Body of pancreas (tissue), 4 donors: ENCODE data around the gene CACNA2D3. TPM values are rescaled to one million over a fixed set of nuclear protein-coding genes. Genes with fewer than 3 reads are reported as not detected.

ENCODE experiments used
- ATAC-seq: fragments of 150-250 bp; one replicate; pipeline ENCODE4 v1.9.1; 2016
- DNase-seq, 4 donors: peaks; one replicate each; pipeline ENCODE4 v3.0.0-alpha.2; 2019
- H3K27ac ChIP-seq, 4 donors: fragments of 200-600 bp; sonication (generic); 1 replicate in 3 of 4; 2 replicates in 1 of 4; pipeline versions ENCODE4 v1.5.1 to v1.6.1; 2016 to 2019; ENCODE audit warnings: mild to moderate bottlenecking in 1 of 4, mixed read lengths in 1 of 4, moderate library complexity in 1 of 4
- H3K27me3 ChIP-seq, 2 donors: fragments of 200-600 bp; sonication (generic); one replicate each; pipeline ENCODE4 v1.6.0; 2016; ENCODE audit warnings: mild to moderate bottlenecking in 1 of 2
- H3K36me3 ChIP-seq, 2 donors: fragments of 200-600 bp; sonication (generic); replicated peaks in 1 of 2; 2 replicates each; pipeline ENCODE4 v1.5.1; 2016; ENCODE audit warnings: low read depth in 2 of 2; ENCODE audit not compliant: insufficient read depth in 1 of 2
- H3K4me1 ChIP-seq: fragments of 200-600 bp; sonication (generic); one replicate; pipeline ENCODE4 v1.6.0; 2016
- H3K4me3 ChIP-seq, 2 donors: fragments of 200-600 bp; sonication (generic); 1 replicate in 1 of 2; 2 replicates in 1 of 2; pipeline ENCODE4 v1.5.1; 2016 to 2019
- H3K9me3 ChIP-seq, 3 donors: fragments of 200-600 bp; sonication (generic); 1 replicate in 2 of 3; 2 replicates in 1 of 3; pipeline ENCODE4 v1.5.1; 2016
- POLR2A ChIP-seq, 3 donors: fragments of 450-650 bp; IDR thresholded peaks; one replicate each; pipeline ENCODE4 v1.6.1; 2016; ENCODE audit warnings: antibody characterized with exemption in 3 of 3, mild to moderate bottlenecking in 2 of 3
- WGBS, 2 donors: methylation state at CpG; one replicate each; pipeline ENCODE4 v1.1.5; 2017; 5-methylcytosine and 5-hydroxymethylcytosine counted together
- intact Hi-C: fragments of 100-400 bp; cut with DNase I; formaldehyde crosslinking; loops from one replicate; pipeline ENCODE4 v1.15.1; 2023
- total RNA-seq, 2 donors: library from RNA; depleted of rRNA; stranded (reverse); fragments of >200 nt; gene quantifications; one replicate each; pipeline ENCODE4 v1.1.0, GENCODE V29; 2016
- TF ChIP-seq, protein P1 (sequence below), 7 experiments: fragments of 450-650 bp in 4 of 7; fragments of 200-600 bp in 3 of 7; sonication (generic) in 3 of 7; IDR thresholded peaks; one replicate each; pipeline ENCODE4 v1.5.1; 2016 to 2019; ENCODE audit warnings: antibody characterized with exemption in 7 of 7

CACNA2D3 gene
- total RNA-seq, 2 donors from 2014 or later: not detected

DNA sequence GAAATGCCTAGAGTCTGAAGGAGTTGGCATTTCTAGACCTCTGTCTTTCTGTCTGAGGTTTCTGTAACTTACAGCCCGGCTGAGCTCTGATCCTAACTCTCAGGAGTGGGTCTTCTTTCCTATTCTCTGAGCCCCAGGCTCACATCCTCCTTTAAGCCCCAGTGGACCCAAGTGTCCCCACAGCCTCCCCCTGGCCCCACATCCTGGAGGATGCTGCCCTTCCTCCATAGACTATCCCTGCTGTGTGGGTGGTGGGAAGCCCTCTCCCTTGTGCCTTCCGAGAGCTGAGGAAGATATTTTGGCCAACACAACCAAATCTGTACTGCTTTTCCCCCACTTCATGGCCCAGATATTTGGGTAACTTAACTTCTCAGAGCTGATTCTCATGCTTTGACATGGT is 654.2 kb downstream of the CACNA2D3 start:
- ATAC-seq: no peak
- no peak for DNase-seq
- intact Hi-C loops: no loop called here
- H3K4me3 ChIP-seq: no peak overlapping the region
- H3K27me3 ChIP-seq: no peaks in the 10 kb centered on the region
- H3K9me3 ChIP-seq: no peaks in the 10 kb centered on the region
- WGBS, 2 donors: 86 to 89% methylated on average over 2 of the region's 2 CpGs
- no peaks in the 10 kb centered on the region for H3K4me1 ChIP-seq
- H3K27ac ChIP-seq: no peak overlapping the region
- TF ChIP-seq, protein P1, sequence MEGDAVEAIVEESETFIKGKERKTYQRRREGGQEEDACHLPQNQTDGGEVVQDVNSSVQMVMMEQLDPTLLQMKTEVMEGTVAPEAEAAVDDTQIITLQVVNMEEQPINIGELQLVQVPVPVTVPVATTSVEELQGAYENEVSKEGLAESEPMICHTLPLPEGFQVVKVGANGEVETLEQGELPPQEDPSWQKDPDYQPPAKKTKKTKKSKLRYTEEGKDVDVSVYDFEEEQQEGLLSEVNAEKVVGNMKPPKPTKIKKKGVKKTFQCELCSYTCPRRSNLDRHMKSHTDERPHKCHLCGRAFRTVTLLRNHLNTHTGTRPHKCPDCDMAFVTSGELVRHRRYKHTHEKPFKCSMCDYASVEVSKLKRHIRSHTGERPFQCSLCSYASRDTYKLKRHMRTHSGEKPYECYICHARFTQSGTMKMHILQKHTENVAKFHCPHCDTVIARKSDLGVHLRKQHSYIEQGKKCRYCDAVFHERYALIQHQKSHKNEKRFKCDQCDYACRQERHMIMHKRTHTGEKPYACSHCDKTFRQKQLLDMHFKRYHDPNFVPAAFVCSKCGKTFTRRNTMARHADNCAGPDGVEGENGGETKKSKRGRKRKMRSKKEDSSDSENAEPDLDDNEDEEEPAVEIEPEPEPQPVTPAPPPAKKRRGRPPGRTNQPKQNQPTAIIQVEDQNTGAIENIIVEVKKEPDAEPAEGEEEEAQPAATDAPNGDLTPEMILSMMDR (IDR thresholded peaks at IDR 0.05): no peak
- TF ChIP-seq POLR2A (IDR thresholded peaks at IDR 0.05): no peak
- no peaks in the 10 kb centered on the region for H3K36me3 ChIP-seq

DNA sequence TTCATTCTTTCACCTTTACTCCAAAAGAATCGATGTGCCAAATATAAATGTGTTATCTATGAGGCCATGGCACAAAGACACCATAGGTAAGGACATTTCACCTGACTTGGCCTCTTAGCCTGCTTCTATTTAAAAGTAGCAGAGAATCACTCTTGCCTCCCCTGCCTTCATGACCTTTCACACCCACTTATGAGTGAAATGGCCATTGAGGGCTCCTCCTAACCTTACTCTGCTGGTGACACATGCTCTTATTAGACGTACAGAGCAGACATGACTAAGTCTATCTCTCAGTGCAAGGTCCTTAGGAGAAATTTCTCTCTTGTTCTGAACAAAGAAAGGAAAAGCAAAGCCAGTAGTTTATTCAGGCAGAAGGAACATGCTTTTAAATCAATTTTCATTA is 654.8 kb downstream of the CACNA2D3 start:
- no peaks in the 10 kb centered on the region for H3K27me3 ChIP-seq
- 58 to 62% methylated on average over 2 of the region's 2 CpGs for WGBS, 2 donors
- H3K9me3 ChIP-seq: no peaks in the 10 kb centered on the region
- no peaks in the 10 kb centered on the region for H3K36me3 ChIP-seq
- H3K4me3 ChIP-seq: no peak overlapping the region
- no peak for DNase-seq
- no peak for ATAC-seq
- H3K4me1 ChIP-seq: no peaks in the 10 kb centered on the region
- no peak for TF ChIP-seq POLR2A (IDR thresholded peaks at IDR 0.05)
- TF ChIP-seq, protein P1 (IDR thresholded peaks at IDR 0.05): no peak
- no peak overlapping the region for H3K27ac ChIP-seq
- intact Hi-C loops: no loop called here

DNA sequence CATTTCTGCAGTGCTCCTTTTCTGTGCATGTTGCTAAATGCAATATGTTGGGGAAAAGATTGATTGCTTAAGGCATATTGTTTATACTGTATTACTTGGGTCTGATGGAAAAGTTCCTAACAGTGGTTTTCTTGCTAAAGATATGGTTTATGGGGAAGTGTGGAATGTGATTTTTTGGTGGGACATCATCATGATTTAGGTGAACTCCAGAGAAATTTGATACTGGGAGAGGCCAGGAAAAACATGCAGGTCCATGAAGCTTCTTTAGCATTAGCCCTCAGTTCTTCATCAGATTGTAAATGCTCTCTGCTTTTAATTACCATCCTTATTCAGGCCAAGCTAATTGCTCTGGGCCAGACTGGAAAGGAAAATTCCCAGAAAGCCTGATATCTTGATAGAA is 658.0 kb downstream of the CACNA2D3 start:
- intact Hi-C loops: no loop called here
- ATAC-seq (no peak), DNase-seq (no peak)
- no peaks in the 10 kb centered on the region for H3K4me1 ChIP-seq
- H3K27me3 ChIP-seq: no peaks in the 10 kb centered on the region
- TF ChIP-seq POLR2A (IDR thresholded peaks at IDR 0.05): no peak
- H3K4me3 ChIP-seq: no peak overlapping the region
- no peaks in the 10 kb centered on the region for H3K9me3 ChIP-seq
- no peak overlapping the region for H3K27ac ChIP-seq
- H3K36me3 ChIP-seq: no peaks in the 10 kb centered on the region

DNA sequence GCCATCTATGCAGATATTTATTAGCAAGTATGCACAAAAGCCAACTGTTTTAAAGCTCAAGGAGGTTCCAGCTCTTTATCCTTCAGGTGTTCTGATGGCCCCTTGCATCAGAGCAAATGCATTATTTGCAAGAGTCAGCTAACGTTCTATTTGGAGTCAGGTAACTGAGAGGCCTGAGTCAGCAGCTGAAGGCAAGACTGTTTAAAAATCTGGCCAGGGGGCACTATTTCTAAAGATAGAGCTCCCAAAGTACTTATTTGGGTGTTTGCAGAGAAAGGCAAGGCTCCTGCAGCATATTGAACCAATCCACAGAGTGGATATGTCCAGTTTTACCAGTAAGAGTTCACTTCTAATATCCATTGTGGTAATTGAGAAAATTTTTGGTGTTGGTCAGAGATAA is 659.4 kb downstream of the CACNA2D3 start:
- Histone ChIP-seq H3K4me3 (no peak overlapping the region), H3K9me3 (no peaks in the 10 kb centered on the region), H3K36me3 (no peaks in the 10 kb centered on the region), H3K27me3 (no peaks in the 10 kb centered on the region), H3K27ac (no peak overlapping the region), H3K4me1 (no peaks in the 10 kb centered on the region)
- ATAC-seq (no peak), DNase-seq (no peak)
- WGBS, 2 donors: 56 to 65% methylated on average over 1 of the region's 1 CpG
- intact Hi-C loops: no loop called here
- TF ChIP-seq, protein P1 (IDR thresholded peaks at IDR 0.05): no peak
- no peak for TF ChIP-seq POLR2A (IDR thresholded peaks at IDR 0.05)

DNA sequence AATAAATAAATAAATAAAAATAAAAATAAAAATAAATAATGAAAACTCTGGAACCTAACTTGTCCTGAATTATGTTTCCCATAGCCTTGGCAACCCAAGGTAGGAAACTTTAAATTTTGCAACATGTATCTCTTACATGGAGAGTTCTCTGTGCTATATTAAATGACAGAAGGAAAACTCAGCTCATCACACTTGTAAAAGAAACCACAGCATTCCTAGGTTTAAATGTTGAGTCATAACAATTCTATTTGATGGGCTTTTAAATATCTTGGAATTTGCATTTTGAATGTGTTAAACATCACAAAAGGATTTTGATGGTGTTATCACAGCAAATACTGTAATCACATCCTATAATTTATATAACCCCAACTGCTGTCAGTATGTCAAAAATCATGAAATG is 661.3 kb downstream of the CACNA2D3 start:
- TF ChIP-seq, protein P1 (IDR thresholded peaks at IDR 0.05): no peak
- no peak for TF ChIP-seq POLR2A (IDR thresholded peaks at IDR 0.05)
- H3K27ac ChIP-seq: no peak overlapping the region
- no peak for ATAC-seq
- no peaks in the 10 kb centered on the region for H3K36me3 ChIP-seq
- H3K4me1 ChIP-seq: no peaks in the 10 kb centered on the region
- H3K27me3 ChIP-seq: no peaks in the 10 kb centered on the region
- DNase-seq: no peak
- no peak overlapping the region for H3K4me3 ChIP-seq
- no peaks in the 10 kb centered on the region for H3K9me3 ChIP-seq
- intact Hi-C loops: no loop called here
